Activated CD4-positive, alpha-beta T cell treated with anti-CD3 and anti-CD28 coated beads, Interleukin-2, amount 50 U/mL, for 24 hours (primary cell): ENCODE measurements around the gene PTBP1.
"Not testable (repeated sequence)": the region's sequence is repeated elsewhere in the genome, so short reads cannot be mapped to it uniquely, and the experiment has no call there.

Experiments
- DNase-seq, 2 donors: peaks; one replicate each; pipeline ENCODE4 v3.0.0-alpha.2; 2020; ENCODE audit warnings: low read depth in 1 of 2, low spot score in 1 of 2

Gene PTBP1

GRCh38 chr19:807627-808422 is 10.6 kb downstream of the PTBP1 start:
- no peak for DNase-seq

DNA sequence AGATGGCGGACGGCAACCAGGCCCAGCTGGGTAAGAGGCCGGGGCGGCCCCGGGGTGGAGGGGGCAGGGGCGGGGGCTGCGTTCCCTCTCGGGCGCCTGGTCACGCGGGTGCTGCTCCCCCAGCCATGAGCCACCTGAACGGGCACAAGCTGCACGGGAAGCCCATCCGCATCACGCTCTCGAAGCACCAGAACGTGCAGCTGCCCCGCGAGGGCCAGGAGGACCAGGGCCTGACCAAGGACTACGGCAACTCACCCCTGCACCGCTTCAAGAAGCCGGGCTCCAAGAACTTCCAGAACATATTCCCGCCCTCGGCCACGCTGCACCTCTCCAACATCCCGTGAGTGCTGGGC is 11.1 kb downstream of the PTBP1 start:
- DNase-seq = no peak

GRCh38 chr19:810077-810855 is 13.0 kb downstream of the PTBP1 start:
- DNase-seq = no peak

DNA sequence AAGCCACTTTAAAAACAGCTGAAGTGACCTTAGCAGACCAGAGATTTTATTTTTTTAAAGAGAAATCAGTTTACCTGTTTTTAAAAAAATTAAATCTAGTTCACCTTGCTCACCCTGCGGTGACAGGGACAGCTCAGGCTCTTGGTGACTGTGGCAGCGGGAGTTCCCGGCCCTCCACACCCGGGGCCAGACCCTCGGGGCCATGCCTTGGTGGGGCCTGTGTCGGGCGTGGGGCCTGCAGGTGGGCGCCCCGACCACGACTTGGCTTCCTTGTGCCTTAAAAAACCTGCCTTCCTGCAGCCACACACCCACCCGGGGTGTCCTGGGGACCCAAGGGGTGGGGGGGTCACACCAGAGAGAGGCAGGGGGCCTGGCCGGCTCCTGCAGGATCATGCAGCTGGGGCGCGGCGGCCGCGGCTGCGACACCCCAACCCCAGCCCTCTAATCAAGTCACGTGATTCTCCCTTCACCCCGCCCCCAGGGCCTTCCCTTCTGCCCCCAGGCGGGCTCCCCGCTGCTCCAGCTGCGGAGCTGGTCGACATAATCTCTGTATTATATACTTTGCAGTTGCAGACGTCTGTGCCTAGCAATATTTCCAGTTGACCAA is 13.7 kb downstream of the PTBP1 start:
- DNase-seq = no peak

DNA sequence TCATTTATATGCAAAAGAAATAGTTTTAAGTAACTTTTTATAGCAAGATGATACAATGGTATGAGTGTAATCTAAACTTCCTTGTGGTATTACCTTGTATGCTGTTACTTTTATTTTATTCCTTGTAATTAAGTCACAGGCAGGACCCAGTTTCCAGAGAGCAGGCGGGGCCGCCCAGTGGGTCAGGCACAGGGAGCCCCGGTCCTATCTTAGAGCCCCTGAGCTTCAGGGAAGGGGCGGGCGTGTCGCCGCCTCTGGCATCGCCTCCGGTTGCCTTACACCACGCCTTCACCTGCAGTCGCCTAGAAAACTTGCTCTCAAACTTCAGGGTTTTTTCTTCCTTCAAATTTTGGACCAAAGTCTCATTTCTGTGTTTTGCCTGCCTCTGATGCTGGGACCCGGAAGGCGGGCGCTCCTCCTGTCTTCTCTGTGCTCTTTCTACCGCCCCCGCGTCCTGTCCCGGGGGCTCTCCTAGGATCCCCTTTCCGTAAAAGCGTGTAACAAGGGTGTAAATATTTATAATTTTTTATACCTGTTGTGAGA is 14.3 kb downstream of the PTBP1 start:
- no peak for DNase-seq

- no peak for DNase-seq
Observed at GRCh38 chr19:812049-812746, 14.9 kb downstream of the PTBP1 start.

DNA sequence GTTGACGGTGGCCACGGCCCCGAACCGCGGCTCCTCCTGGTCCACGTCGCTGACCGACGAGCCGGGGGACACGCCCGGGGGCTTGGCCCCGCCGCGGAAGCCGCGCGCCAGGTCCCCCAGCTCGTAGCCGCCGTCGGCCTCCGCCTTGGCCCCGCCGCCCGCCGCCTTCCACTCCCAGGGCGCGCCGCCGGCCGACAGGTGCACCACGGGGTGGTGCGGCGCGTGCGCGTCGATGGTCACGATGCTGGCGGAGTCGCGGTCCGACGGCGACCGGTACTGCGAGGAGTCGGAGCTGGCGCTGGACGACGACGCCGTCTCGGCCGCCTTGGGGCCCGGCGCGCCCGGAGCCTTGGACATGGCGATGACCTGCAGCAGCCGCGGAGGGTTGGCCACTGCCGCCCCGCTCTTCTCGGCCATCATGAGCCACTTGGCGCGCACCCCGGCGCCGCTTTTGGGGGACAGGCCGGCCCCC is 15.5 kb downstream of the PTBP1 start:
- DNase-seq = no peak

DNA sequence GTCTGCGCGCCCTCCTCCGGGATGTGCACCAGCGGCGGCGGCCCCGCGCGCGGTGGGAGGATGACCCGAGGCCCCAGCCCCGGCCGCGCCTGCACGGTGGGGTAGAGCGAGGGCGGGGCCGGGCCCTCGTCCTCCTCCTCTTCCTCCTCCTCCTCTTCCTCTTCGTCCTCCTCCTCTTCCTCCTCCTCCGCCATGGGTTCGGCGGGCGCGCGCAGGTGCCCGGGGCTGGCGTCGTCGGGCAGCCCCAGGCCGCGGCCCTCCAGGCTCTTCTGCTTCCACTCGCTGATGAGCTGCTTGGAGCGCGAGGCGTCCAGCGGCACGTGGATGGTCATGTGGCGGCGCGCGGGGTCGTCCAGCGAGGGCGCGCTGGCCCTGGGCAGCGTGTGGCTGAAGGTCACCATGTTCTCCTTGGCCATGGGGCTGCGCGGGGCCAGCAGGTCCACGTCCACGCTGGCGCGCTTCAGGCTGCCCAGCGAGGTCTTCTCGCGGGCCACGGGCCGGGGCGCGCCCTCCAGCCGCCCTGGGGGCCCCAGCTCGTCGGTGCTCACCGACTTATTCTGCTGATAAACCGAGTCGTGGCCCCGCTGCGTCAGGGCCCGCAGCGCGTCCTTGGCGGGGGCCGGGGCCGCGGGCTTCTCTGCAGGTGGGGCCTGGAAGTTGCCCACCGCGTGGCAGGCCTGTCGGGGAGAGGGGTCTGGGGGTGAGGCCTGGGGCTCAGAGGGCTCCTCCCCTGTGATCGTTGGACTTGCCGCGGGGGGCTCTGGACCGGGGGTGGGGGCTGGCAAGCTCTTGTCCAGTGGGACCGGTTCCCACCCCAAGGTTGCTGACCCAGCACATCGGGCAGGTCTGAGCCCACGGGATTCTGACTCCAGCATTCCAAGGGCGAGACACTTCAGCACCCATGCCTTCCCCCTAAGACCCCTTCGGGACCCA is 16.2 kb downstream of the PTBP1 start:
- DNase-seq = no peak

GRCh38 chr19:814152-815078 is 17.2 kb downstream of the PTBP1 start:
- DNase-seq = no peak

- DNase-seq = no peak
Observed at GRCh38 chr19:815079-815774, 18.0 kb downstream of the PTBP1 start.

DNA sequence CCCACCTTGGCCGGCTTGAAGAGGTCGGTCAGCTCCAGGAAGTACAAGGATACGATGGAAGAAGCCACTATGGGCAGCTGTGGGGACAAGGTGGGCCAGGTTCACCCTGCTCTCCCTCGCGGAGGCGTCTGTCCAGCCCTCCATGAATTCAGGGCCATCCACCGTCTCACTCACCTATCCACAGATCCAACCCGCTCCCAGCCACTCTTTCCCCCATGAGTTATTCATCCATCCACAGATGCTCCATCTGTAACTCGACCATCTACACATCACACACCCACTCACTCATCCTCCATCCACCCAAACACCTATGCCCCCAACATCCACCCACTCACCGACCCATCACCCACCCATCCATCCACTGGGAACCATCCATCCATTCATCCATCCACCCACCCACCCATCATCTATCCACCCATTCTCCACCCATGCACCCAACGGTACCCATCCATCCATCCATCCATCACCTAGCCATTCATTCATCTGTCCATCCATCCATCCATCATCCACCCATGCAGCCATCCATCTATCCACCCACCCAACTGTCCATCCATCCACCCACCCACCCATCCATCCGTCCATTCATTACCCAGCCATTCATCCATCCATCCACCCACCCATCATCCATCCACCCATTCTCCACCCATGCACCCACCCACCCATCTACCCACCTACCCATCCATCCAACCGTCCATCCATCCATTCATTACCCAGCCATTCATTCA is 18.7 kb downstream of the PTBP1 start:
- no peak for DNase-seq

GRCh38 chr19:816500-816857 is 19.2 kb downstream of the PTBP1 start:
- DNase-seq = no peak

- DNase-seq = not testable (repeated sequence)
Observed at GRCh38 chr19:820212-820611, 23.0 kb downstream of the PTBP1 start.

DNA sequence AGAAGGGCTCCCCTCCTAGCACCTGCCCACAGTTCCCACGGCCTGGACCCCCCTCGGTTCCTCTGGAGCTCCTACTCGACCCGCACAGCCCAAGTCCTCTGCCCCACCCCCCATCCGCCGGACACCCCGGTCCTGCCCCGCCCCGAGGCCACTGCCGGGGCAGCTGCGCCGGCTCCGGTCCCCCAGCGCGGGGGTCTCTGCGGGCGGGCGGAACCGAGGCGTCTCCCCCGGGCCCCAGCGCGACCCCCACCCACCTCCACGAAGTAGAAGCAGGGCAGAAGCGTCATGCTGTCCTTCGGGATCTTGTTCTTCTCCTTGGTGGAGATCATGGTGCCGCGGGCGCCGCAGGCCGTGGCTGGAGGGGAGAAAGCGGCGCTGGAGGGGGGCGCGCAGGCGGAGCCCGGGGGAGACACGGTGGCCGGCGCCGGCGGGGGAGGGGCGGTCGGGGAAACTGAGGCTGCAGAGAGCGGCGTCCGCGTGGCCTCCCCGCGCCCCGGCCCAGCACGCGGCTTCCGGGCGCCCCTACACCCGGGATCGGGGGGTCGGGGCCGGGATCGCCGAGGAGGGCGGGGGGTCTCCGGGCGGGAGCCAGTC is 24.1 kb downstream of the PTBP1 start:
- DNase-seq = no peak

DNA sequence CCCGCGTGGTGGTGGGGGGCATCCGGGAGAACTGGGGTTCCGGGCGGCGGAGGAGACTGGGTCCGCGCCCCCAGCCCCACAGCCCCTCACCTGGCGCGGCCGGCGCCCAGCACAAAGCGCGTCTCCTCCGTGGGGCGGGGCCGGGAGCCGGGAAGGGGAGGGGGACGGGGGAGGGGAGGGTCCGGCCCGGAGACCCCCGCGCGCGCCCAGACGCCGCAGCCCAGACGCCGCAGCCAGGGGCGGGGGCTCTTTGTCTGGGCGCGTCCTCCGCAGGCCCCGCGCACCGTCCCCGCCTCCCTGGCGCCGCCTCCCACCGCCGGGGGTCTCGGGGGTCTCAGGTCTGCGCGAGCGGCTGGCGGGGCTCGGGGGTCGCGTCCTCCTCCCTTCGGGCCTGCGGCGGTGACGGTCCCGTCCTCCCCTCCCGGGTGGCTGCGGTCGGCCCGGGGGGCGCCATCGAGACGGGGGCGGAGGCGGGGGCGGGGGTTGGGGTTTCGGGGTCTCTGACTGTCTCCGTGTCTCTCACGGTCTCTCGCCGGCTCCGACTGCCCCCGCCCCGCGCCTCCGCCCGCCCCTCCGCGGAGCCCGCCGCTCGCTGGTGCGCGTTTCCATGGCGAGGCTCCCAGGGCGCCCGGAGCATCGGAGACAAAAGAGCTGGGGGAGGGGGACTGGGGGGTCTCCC is 24.7 kb downstream of the PTBP1 start, which contains the start of gene PLPPR3:
Gene PLPPR3 (minus strand): TSS at position 131 of the 679 bp plus-strand sequence. CDS start 396 bp downstream, outside the sequence.
- DNase-seq = no peak

DNA sequence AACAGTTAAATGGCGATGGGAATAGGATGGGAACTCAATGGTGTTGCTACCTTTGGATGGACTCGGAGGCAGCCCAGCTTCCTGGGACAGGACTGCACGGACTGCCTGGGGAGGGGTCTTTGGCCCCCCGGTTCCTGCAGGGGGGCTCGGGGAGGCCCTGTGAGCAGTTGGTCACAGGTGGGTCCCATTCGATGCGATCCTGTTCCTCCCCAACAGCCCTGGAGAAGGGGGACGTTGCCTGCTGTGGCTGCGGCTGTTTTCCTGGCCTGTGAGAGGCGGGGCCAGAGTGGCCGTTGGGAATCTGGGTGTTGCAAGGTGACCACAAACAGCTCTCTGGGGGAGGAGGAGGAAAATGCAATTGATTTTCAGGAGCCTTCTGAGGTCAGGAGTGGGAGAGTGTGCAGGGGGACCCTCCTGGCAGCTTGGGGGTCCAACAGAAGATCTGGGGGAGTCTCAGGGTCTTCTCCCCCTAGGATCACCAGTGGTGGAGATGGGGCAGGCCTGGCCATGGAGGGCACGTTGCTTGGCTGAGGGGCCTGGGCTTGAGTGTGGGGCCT is 26.4 kb downstream of the PTBP1 start:
- DNase-seq = no peak
